D721Med (cell line): Measurements from ENCODE around the gene KLF11.

Experiments used
- DNase-seq: peaks from one replicate; pipeline ENCODE4 v3.0.0; 2011; ENCODE audit warnings: low spot score; ENCODE audit not compliant: insufficient read length
- FAIRE-seq: peaks from 2 replicates; lab custom pipeline; 2011; peaks lifted over from hg19 to GRCh38; lab: Jason Lieb, UNC
- TF ChIP-seq, protein P1 (sequence below): IDR thresholded peaks from 2 replicates; pipeline ENCODE4 v1.5.1; 2012; ENCODE audit warnings: mild to moderate bottlenecking, control low read depth; ENCODE audit not compliant: insufficient read depth; ENCODE audit errors: missing control alignments

Gene KLF11

DNA sequence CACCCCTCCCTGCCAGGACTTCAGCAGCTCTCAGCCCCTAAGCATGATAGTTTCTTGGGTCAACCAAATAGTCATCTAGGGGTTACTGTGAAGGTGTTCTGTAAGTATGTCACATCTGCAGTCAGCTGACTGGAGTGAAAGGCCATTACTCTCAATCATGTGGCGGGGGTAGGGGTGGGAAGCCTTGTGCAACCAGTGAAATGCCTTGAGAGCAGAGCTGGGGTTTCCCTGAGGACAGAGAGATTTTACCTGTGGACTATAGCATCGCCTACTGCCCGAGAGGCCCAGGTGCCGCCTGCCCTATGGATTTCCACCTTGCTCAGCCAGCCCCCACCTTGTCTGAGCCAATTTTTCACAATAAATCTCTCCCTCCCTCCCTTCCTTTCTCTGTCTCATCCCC lies 20.9 kb upstream of the KLF11 start:
- TF ChIP-seq, protein P1, sequence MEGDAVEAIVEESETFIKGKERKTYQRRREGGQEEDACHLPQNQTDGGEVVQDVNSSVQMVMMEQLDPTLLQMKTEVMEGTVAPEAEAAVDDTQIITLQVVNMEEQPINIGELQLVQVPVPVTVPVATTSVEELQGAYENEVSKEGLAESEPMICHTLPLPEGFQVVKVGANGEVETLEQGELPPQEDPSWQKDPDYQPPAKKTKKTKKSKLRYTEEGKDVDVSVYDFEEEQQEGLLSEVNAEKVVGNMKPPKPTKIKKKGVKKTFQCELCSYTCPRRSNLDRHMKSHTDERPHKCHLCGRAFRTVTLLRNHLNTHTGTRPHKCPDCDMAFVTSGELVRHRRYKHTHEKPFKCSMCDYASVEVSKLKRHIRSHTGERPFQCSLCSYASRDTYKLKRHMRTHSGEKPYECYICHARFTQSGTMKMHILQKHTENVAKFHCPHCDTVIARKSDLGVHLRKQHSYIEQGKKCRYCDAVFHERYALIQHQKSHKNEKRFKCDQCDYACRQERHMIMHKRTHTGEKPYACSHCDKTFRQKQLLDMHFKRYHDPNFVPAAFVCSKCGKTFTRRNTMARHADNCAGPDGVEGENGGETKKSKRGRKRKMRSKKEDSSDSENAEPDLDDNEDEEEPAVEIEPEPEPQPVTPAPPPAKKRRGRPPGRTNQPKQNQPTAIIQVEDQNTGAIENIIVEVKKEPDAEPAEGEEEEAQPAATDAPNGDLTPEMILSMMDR, result no peak
- DNase-seq (no peak), FAIRE-seq (no peak)

DNA sequence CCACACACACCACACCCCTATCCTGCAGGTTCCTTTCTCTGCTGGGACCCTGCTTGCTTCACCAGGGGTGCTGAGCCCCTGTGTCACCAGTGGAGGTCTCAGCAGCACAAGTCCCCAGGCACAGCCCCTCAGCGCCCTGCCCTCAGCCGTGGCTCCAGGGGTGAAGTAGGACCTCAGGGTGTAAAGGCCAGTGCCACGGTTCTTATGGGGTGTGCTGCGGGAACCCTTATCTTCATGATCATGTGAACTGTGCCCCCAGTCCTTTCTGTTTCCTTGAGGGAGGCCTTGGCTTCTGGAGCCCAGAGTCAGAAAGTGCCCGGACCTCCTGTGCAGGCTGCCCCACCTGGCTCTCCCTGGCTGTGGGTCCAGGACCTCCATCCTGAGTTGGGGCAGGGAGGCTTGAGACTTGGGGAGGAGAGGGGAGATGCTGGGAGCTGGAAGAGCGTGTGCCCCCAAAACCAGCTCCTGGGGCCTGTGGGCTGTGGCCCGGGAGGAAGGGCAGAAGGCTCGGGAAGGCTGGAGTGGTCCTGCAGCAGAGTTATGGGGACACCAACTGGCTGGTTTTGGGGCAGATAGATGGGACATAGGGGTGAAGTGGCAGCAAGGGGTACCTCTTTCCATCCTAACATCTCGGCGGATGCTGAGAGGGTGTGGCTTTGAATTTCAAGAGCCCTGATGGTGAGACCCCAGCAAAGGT lies 20.2 kb upstream of the KLF11 start:
- FAIRE-seq (no peak), DNase-seq (no peak)
- TF ChIP-seq, protein P1, result peak; percentile 32

DNA sequence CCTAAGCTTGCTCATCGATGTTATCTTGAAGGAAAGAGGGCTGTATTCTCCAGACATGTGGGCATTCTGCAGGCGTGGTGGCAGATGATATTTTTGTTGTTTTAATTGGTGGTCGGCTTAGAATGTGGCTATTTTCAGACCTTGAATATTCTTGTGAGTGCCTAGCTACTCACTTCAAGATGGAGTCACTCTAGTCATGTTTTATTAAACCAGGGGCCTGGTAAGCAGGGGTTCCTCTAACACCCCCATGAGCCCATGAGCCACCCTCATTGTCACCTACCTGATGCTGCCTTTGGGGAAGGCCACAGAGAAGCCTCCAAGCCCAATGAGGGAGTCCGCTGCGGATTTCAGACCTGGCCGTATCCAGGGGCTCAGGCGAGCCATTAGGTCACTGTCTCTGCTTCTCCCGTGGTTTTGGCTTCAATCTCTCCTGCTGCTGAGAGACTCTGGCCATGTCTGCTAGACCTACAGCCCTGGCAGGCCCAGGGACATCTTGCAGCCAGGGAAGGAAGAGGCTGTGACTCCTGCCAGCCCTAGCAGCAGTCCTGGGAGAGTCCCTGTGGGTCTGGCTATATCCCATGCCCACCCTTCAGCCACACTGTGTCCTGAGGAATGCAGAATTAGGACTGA lies 16.3 kb upstream of the KLF11 start:
- no peak for FAIRE-seq
- TF ChIP-seq, protein P1, result no peak

DNA sequence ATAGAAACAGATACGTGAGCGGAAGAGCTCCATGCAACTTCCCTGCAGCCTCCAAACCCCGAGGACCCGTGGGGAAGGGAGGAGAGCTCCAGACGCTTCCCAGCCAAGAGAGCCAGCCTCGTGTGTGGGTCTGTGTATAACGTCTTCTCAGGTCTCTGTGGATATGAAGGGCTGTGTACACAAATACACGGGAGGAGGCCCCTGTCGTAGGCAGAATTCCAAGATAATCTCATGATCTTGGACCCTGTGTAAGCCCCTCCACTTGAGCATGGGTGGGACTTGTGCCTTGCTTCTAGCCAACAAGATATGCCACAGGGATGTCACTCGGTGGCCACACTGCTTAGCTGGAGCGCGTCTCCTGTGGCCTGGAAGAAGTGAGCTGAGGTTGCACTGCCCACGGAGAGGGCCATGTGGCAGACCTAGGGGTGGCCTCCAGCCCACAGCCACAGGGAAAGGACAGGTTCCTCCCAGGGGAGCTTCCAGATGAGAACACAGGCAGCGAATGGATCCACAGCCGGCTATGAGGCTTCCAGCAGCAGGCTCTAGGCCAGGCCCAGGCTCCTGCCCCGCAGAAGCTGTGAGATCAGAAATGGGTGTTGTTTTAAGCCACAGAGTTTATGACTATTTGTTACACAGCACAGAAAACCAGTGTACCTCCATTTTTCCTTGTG lies 15.6 kb upstream of the KLF11 start:
- DNase-seq (no peak), FAIRE-seq (no peak)
- TF ChIP-seq, protein P1, result no peak

More for the DNA sequence above, 16.3 kb upstream of the KLF11 start:
- no peak for DNase-seq

DNA sequence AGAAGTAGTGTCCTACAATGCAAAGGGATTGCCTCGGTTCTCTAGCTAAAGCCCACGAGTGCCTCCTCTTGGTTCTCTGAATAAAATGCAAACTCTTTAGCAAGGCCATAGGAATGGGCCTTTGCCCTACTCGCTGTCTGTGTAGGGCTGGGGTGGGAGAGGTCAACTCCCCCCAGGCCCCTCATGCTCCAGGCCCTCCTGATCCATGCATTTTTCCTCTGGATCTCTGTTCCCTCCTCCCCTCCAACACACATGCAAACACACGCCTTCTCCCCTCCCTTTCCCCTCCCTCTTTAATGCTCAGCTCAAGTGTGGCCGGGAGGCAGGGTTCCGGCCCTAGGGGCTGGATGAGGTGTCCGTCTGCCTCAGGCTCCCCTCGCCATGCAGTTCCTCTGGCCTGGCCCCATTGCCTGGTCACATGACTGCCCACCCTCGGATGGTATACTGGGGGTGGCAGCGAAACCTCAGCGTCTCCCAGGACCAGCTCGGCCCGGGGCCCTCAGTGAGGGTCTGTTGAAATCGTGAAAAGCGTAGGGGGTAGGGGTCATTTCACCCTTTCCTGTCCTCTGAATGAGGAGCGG lies 14.9 kb upstream of the KLF11 start:
- no peak for FAIRE-seq
- no peak for DNase-seq

DNA sequence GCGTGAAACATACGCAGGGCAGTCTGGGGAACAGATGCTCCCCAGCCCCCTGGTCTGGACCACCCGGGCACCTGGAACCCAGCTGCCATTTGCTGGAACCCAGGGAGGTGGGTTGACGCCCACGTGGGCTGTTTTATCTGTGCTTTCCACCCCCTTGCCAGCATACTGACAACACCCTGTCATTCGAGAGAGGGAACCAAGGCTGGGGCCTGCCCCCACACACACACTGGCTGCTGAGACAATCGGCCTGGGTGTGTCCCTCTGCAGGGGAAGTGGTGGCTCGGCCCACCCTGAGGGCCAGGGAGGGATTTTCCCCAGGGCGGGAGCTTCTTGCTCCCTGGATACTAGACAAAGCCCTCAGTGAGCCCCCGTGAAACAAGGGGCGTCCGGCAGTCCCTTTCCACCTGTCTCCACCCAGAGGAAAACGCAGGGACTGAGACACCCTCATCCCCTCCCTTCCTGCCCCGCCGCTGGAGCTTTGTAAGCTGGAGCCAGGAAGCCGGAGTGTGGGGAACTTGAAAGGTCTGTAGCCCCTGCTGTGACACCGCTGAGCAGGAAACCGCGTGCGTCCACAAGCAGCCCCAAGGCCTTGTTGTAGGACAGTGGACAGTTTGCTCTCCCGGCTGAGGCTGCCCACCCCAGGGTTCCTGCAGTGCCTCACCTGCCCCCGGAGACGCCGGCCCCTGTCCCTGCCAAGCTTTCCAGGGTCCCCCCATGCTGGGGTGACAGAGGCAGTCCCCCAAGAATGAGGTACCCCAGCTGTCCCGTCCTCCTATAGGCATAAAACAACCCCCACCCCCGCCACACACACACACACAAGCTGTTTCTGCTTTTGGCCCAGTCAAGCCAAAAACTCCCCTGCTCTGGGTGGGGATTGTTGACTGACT lies 14.1 kb upstream of the KLF11 start:
- FAIRE-seq, result no peak
- no peak for DNase-seq
- TF ChIP-seq, protein P1, result no peak

More for the DNA sequence above, 14.9 kb upstream of the KLF11 start:
- TF ChIP-seq, protein P1, result no peak
